ENCODE measurements around the gene TGM2.

DNA sequence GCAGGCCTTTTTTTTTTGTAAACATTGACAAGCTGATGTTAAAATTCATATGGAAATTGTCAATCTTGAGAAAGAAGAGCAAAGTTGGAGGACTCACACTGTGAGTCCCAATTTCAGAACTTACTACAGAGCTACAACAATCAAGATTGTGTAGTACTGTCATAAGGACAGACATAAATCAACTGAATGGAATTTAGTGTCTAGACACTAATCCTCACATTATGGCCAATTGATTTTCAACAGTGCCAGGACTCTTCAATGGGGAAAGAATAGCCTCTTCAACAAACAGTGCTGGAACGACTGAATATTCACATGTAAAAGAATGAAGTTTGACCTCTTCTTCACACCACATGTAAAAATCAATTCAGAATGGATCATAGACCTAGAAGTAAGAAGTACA, 60.8 kb downstream of the TGM2 start:
- TF ChIP-seq FOS (IDR thresholded peaks at IDR 0.05; ENCODE audit: borderline replicate concordance, insufficient read depth, low read length) = no peak
- TF ChIP-seq EZH2 (IDR thresholded peaks at IDR 0.05; ENCODE audit: borderline replicate concordance, low read depth, low read length, severe bottlenecking) = no peak
- TF ChIP-seq, protein P1, sequence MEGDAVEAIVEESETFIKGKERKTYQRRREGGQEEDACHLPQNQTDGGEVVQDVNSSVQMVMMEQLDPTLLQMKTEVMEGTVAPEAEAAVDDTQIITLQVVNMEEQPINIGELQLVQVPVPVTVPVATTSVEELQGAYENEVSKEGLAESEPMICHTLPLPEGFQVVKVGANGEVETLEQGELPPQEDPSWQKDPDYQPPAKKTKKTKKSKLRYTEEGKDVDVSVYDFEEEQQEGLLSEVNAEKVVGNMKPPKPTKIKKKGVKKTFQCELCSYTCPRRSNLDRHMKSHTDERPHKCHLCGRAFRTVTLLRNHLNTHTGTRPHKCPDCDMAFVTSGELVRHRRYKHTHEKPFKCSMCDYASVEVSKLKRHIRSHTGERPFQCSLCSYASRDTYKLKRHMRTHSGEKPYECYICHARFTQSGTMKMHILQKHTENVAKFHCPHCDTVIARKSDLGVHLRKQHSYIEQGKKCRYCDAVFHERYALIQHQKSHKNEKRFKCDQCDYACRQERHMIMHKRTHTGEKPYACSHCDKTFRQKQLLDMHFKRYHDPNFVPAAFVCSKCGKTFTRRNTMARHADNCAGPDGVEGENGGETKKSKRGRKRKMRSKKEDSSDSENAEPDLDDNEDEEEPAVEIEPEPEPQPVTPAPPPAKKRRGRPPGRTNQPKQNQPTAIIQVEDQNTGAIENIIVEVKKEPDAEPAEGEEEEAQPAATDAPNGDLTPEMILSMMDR (IDR thresholded peaks at IDR 0.05; ENCODE audit: extremely low read depth in 1 of 2, insufficient read depth in 1 of 2, low read depth in 1 of 2, low read length in 2 of 2) = no peak
